Activated T-cell treated with anti-CD3 and anti-CD28 coated beads, Interleukin-2, amount 50 U/mL, for 24 hours (primary cell): ENCODE results near the gene OR52N1.

Source experiments
- DNase-seq: peaks from one replicate; pipeline ENCODE4 v3.0.0-alpha.2; 2020
- H3K27ac Mint-ChIP-seq: 2 replicates; pipeline ENCODE4 v1.8.0; 2020; ENCODE audit warnings: mild to moderate bottlenecking, mixed read lengths
- H3K27me3 Mint-ChIP-seq: 2 replicates; pipeline ENCODE4 v1.8.0; 2020; ENCODE audit warnings: mixed read lengths
- H3K36me3 Mint-ChIP-seq: 2 replicates; pipeline ENCODE4 v1.8.0; 2020; ENCODE audit warnings: low read depth, mixed read lengths
- H3K4me1 Mint-ChIP-seq: 2 replicates; pipeline ENCODE4 v1.8.0; 2020; ENCODE audit warnings: low read depth, mixed read lengths
- H3K4me3 Mint-ChIP-seq: 2 replicates; pipeline ENCODE4 v1.8.0; 2020; ENCODE audit warnings: mild to moderate bottlenecking, moderate library complexity, mixed read lengths
- H3K9me3 Mint-ChIP-seq: 2 replicates; pipeline ENCODE4 v1.8.0; 2020; ENCODE audit warnings: mixed read lengths

Gene OR52N1

GRCh38 chr11:5791165-5791564 lies at the start of gene OR52N1:
Gene OR52N1, minus strand, starts transcription at chr11:5791265. Its CDS starts 2,449 bp downstream, at chr11:5788816.
- DNase-seq: no peak
- Mint-ChIP-seq H3K4me1 (no peaks in the 10 kb centered on the region), H3K36me3 (no peaks in the 10 kb centered on the region), H3K4me3 (no peak within 1 kb of the TSS), H3K27ac (no peak within 1 kb of the TSS), H3K9me3 (no peaks in the 10 kb centered on the region), H3K27me3 (peaks cover 21% of the 10 kb centered on the region)

GRCh38 chr11:5837695-5838094 lies 46.6 kb upstream of the OR52N1 start:
- Mint-ChIP-seq H3K36me3 (no peaks in the 10 kb centered on the region), H3K4me1 (no peaks in the 10 kb centered on the region), H3K27me3 (peaks cover 38% of the 10 kb centered on the region), H3K4me3 (no peak overlapping the region), H3K9me3 (no peaks in the 10 kb centered on the region), H3K27ac (no peak overlapping the region)
- no peak for DNase-seq

- Mint-ChIP-seq H3K36me3 (no peaks in the 10 kb centered on the region), H3K9me3 (no peaks in the 10 kb centered on the region), H3K4me1 (no peaks in the 10 kb centered on the region), H3K27me3 (peaks cover 26% of the 10 kb centered on the region), H3K4me3 (no peak overlapping the region), H3K27ac (no peak overlapping the region)
- no peak for DNase-seq
Observed at GRCh38 chr11:5833446-5833845, 42.4 kb upstream of the OR52N1 start.

GRCh38 chr11:5831196-5831829 lies 40.2 kb upstream of the OR52N1 start:
- no peak overlapping the region for H3K27ac Mint-ChIP-seq
- H3K4me3 Mint-ChIP-seq: no peak overlapping the region
- peaks cover 15% of the 10 kb centered on the region for H3K27me3 Mint-ChIP-seq
- H3K36me3 Mint-ChIP-seq: no peaks in the 10 kb centered on the region
- H3K9me3 Mint-ChIP-seq: no peaks in the 10 kb centered on the region
- no peak for DNase-seq
- no peaks in the 10 kb centered on the region for H3K4me1 Mint-ChIP-seq

- H3K9me3 Mint-ChIP-seq: no peaks in the 10 kb centered on the region
- H3K27me3 Mint-ChIP-seq: no peaks in the 10 kb centered on the region
- peak overlapping the region; percentile 49 for H3K4me3 Mint-ChIP-seq
- no peaks in the 10 kb centered on the region for H3K36me3 Mint-ChIP-seq
- H3K4me1 Mint-ChIP-seq: peaks cover 10% of the 10 kb centered on the region
- no peak overlapping the region for H3K27ac Mint-ChIP-seq
- DNase-seq: no peak
Observed at GRCh38 chr11:5818245-5818886, 27.3 kb upstream of the OR52N1 start.

GRCh38 chr11:5815534-5815933 lies 24.5 kb upstream of the OR52N1 start:
- peaks cover 10% of the 10 kb centered on the region for H3K4me1 Mint-ChIP-seq
- H3K27ac Mint-ChIP-seq: no peak overlapping the region
- no peak for DNase-seq
- H3K9me3 Mint-ChIP-seq: no peaks in the 10 kb centered on the region
- H3K36me3 Mint-ChIP-seq: no peaks in the 10 kb centered on the region
- H3K4me3 Mint-ChIP-seq: no peak overlapping the region
- no peaks in the 10 kb centered on the region for H3K27me3 Mint-ChIP-seq

GRCh38 chr11:5809905-5810795 lies 19.1 kb upstream of the OR52N1 start:
- Mint-ChIP-seq H3K4me3 (no peak overlapping the region), H3K4me1 (peaks cover 11% of the 10 kb centered on the region), H3K36me3 (no peaks in the 10 kb centered on the region), H3K27me3 (peaks cover 12% of the 10 kb centered on the region), H3K9me3 (no peaks in the 10 kb centered on the region), H3K27ac (no peak overlapping the region)
- no peak for DNase-seq

- Mint-ChIP-seq H3K27me3 (peaks cover 14% of the 10 kb centered on the region), H3K36me3 (no peaks in the 10 kb centered on the region), H3K27ac (no peak overlapping the region), H3K4me3 (peak overlapping the region; percentile 85), H3K9me3 (peaks cover 2% of the 10 kb centered on the region), H3K4me1 (peaks cover 11% of the 10 kb centered on the region)
- DNase-seq: no peak
Observed at GRCh38 chr11:5809122-5809519, 18.1 kb upstream of the OR52N1 start.

- Mint-ChIP-seq H3K27ac (no peak within 1 kb of the TSS), H3K4me1 (peaks cover 11% of the 10 kb centered on the region), H3K4me3 (peak within 1 kb of the TSS; percentile 85), H3K9me3 (peaks cover 4% of the 10 kb centered on the region), H3K36me3 (no peaks in the 10 kb centered on the region), H3K27me3 (peaks cover 16% of the 10 kb centered on the region)
- peak; percentile 75 for DNase-seq
Observed at GRCh38 chr11:5808500-5809121, 17.5 kb upstream of the OR52N1 start, which contains the start of gene OR52N2. Gene OR52N2, plus strand, starts transcription at chr11:5808924. Its CDS starts 11,412 bp downstream, at chr11:5820336.

- Mint-ChIP-seq H3K4me1 (peaks cover 11% of the 10 kb centered on the region), H3K36me3 (no peaks in the 10 kb centered on the region), H3K27ac (no peak overlapping the region), H3K9me3 (peaks cover 11% of the 10 kb centered on the region), H3K4me3 (no peak overlapping the region), H3K27me3 (peaks cover 23% of the 10 kb centered on the region)
- no peak for DNase-seq
Observed at GRCh38 chr11:5807580-5807979, 16.5 kb upstream of the OR52N1 start.

- no peak overlapping the region for H3K4me3 Mint-ChIP-seq
- no peaks in the 10 kb centered on the region for H3K36me3 Mint-ChIP-seq
- H3K27me3 Mint-ChIP-seq: peaks cover 30% of the 10 kb centered on the region
- no peak for DNase-seq
- no peak overlapping the region for H3K27ac Mint-ChIP-seq
- peaks cover 11% of the 10 kb centered on the region for H3K9me3 Mint-ChIP-seq
- H3K4me1 Mint-ChIP-seq: peaks cover 7% of the 10 kb centered on the region
Observed at GRCh38 chr11:5803982-5804381, 12.9 kb upstream of the OR52N1 start.

- Mint-ChIP-seq H3K36me3 (no peaks in the 10 kb centered on the region), H3K9me3 (no peaks in the 10 kb centered on the region), H3K27ac (no peak overlapping the region), H3K4me3 (no peak overlapping the region), H3K27me3 (peaks cover 40% of the 10 kb centered on the region), H3K4me1 (no peaks in the 10 kb centered on the region)
- no peak for DNase-seq
Observed at GRCh38 chr11:5796541-5796940, 5.5 kb upstream of the OR52N1 start.

- Mint-ChIP-seq H3K27ac (no peak within 1 kb of the TSS), H3K36me3 (no peaks in the 10 kb centered on the region), H3K4me1 (peaks cover 6% of the 10 kb centered on the region), H3K27me3 (peaks cover 36% of the 10 kb centered on the region), H3K4me3 (no peak within 1 kb of the TSS), H3K9me3 (no peaks in the 10 kb centered on the region)
- DNase-seq: no peak
Observed at GRCh38 chr11:5783255-5783654, 7.8 kb downstream of the OR52N1 start, which contains the start of gene OR52N5. Gene OR52N5, minus strand, starts transcription at chr11:5783355. Its CDS starts 4,721 bp downstream, at chr11:5778634.

GRCh38 chr11:5767056-5767455 lies 24.0 kb downstream of the OR52N1 start:
- no peaks in the 10 kb centered on the region for H3K27me3 Mint-ChIP-seq
- no peaks in the 10 kb centered on the region for H3K36me3 Mint-ChIP-seq
- DNase-seq: no peak
- no peak overlapping the region for H3K27ac Mint-ChIP-seq
- H3K9me3 Mint-ChIP-seq: no peaks in the 10 kb centered on the region
- H3K4me3 Mint-ChIP-seq: no peak overlapping the region
- no peaks in the 10 kb centered on the region for H3K4me1 Mint-ChIP-seq
